GM20431 (cell line): ENCODE results near the gene GINS1.
"Not testable (repeated sequence)": the region's sequence is repeated elsewhere in the genome, so short reads cannot be mapped to it uniquely, and the experiment has no call there.

Experiments used
- in situ Hi-C: fragments of 300-500 bp; cut with MseI, MboI; formaldehyde crosslinking; loops from one replicate; pipeline ENCODE4 v1.15.0; 2020; ENCODE audit warnings: low sequenced_read_pairs; ENCODE audit not compliant: unreplicated experiment

The GINS1 gene

GRCh38 chr20:25389401-25389857, 18.0 kb upstream of the GINS1 start:
- in situ Hi-C loops = no loop called here

DNA sequence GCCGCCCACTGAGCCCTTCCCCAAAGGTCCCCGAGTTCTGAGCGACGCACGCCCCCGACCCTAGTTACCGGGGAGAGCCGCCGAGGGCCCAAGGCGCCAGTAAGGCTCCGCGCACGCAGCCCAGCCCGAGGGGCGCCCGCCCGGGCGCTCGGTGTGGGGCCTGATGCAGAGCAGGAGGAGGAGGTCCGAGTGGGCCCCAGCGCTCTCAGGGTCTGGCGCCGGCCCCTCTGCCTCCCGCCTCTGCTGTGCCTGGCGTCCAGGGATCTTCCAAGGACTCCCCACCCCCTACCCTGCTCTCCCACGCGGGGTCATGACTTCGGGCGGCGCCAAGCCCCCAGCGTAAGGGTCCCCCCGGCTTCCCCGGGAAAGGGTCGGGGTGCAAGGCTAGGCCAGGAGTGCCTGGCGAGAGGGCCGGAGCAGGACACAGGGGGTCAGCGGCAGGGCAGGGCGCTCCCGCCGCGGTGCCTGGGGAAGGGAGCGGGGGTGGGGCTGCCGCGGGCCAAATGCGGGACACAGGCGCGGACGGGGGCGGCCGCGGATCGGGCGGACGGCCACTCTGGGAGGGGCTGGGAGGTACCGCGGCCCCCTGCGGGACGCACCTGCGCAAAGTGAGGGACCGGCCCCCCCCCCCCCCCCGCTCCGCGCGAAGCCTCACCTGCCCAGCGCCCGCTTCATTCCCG, 17.5 kb upstream of the GINS1 start:
- in situ Hi-C loops = loop anchor here (10.0 kb wide), 1 partner anchor 85 kb away; no protein-coding TSS in a partner anchor

- in situ Hi-C loops = loop anchor here (10.0 kb wide), 1 partner anchor 86 kb away; no protein-coding TSS in a partner anchor
These were observed 16.6 kb upstream of the GINS1 start, which contains the start of gene ABHD12 for GRCh38 chr20:25390538-25391528. TSS of gene ABHD12 (minus strand) at chr20:25390835. CDS start at chr20:25390703, 132 bp downstream.

DNA sequence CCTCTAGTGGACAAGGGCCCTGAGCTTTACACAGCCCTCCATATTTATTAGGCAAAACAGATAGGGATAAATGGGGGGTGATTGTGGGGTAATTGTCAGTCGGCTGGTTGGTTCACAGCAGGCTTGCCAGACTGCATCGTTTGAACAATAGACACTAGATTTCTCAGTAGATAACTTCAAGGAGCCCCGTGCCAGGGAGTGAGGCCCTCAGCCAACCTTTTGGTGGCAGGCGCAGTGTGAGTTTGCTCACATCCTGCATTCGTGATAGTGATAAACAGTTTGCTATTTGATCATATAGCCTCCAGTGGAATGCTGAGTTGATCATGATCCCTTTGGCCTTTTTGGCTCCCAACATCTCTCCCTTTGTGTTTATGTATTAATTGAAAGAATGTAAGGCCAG, 13.2 kb upstream of the GINS1 start:
- in situ Hi-C loops = loop anchor here (10.0 kb wide), 1 partner anchor 89 kb away; no protein-coding TSS in a partner anchor

GRCh38 chr20:25394996-25395395, 12.5 kb upstream of the GINS1 start:
- in situ Hi-C loops = loop anchor here (10.0 kb wide), 1 partner anchor 90 kb away; no protein-coding TSS in a partner anchor

GRCh38 chr20:25397096-25397495, 10.4 kb upstream of the GINS1 start:
- in situ Hi-C loops = loop anchor here (10.0 kb wide), 1 partner anchor 92 kb away; no protein-coding TSS in a partner anchor

- in situ Hi-C loops = loop anchor here (10.0 kb wide), 1 partner anchor 93 kb away; no protein-coding TSS in a partner anchor
These were observed 9.7 kb upstream of the GINS1 start for GRCh38 chr20:25397821-25398220.

DNA sequence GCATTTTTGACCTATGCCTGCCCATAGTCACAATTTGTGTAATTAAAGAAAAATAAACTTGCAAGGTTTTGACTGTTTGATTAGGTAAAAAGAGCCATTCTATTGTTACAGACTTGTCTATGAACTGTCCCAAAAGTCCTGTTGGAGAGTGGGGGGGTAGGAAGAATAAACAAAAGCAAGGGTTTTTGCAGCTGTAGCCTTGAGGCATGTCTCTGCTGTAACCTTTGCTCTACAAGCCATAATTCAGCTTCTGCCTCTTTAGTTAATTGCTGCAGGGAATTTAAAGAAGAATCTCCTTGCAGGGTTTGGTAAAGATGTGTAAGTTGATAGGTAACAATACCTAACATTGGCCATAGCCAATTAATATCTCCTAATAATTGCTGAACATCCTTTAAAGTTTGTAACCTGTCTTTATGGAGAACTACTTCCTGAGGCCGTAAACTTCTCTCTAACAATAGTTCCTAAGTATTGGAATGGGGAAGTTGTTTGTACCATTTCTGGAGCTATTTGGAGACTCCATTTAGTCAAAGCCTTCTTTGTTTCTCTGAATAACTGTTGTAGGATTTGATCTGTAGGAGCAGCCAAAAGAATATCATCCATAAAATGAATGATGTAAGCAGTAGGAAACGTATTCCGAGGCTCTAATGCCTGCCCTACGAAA, 9.0 kb upstream of the GINS1 start:
- in situ Hi-C loops = loop anchor here (10.0 kb wide), 1 partner anchor 94 kb away; no protein-coding TSS in a partner anchor

- in situ Hi-C loops = loop anchor here (10.0 kb wide), 1 partner anchor 94 kb away; no protein-coding TSS in a partner anchor
These were observed 8.4 kb upstream of the GINS1 start for GRCh38 chr20:25399037-25399430.

GRCh38 chr20:25400291-25400732, 7.2 kb upstream of the GINS1 start:
- in situ Hi-C loops = not testable (repeated sequence)

DNA sequence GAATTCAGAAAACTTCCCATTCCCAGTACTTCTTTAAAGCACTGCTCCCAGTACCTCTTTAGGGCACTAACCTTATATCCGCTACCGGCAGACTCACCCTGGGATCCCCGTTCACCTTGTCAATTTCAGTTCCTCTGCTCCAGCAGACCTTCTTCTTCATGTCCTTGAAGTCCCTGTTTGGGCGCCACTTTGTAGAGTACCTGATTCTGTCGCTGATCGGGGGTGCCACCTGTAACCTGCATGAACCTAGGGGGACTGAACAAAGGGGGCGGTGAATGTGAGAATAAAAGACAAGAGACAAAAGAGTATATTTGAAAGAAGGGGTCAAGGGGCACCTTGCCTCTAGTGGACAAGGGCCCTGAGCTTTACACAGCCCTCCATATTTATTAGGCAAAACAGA, 4.9 kb upstream of the GINS1 start:
- in situ Hi-C loops = no loop called here

DNA sequence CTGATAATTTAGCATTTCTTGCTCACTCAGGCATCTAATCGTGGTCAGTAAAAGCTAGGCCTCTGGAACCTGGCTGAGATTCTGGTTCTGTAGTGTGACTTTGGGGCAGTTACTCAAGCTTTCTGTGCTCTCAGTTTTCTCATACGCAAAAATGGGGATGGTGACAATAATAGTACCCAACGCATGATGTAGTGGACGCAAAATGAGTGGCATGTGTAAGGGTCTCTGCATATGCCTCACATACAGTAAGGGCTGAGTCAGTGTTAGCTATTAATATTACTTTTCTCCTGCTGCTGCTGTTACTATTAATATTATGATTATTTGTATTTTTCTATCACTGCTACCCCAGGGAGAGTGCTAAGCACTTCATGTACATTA, 686 bp downstream of the GINS1 start:
- in situ Hi-C loops = no loop called here

DNA sequence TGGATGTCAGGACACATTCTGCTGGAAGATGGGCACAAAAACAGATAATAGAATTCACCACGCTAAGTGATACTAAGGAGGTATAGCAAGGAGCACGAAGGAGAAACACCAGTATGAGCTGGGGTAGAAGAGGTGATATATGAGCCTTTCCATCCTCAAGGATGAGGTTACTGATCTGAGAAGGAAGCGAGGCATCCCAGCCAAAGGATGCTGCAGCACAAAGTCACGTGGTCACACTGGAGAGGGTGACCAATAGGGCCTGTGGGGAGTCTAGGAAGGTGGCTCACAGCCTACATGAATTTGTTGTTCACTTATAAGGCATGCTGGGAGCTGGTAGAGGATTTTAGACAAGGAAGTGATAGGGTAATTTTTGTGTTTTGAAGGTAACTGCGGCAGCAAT, 1.4 kb downstream of the GINS1 start:
- in situ Hi-C loops = no loop called here

DNA sequence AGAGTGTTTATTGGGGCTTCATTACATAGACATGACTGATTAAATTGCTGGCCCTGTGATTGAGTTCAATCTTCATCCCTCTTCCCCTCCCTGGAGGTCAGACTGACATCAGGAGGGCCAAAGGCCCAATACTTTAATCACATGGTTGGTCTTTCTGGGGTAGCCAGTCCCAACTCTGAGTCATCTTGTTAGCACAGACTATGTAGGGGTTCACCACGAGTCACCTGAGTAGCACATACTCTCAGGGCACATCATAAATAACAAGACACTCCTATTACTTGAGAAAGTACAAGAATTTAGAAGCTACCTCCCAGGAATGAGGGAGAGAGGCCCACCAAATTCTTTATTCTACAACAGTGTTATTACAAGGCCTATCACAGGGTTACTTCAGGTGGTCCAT, 11.3 kb downstream of the GINS1 start:
- in situ Hi-C loops = no loop called here

DNA sequence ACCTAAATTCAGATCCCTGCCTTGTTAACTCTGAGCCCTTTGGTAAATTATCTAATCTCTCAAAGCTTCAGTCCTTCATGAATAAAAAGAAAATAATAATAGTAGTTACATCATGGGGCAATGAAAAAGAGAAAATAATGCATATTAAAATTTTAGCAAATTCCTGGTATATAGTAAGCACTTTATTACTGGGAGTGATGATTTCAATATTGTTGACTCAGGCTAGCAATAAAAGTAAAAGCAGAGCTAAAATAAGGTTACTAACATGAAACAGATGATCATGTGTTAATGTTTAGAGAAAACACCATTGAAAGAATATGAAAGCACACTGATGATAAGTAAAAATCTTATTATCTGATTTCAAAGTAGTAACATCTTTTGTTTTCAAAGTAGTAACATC, 13.6 kb downstream of the GINS1 start:
- in situ Hi-C loops = no loop called here

DNA sequence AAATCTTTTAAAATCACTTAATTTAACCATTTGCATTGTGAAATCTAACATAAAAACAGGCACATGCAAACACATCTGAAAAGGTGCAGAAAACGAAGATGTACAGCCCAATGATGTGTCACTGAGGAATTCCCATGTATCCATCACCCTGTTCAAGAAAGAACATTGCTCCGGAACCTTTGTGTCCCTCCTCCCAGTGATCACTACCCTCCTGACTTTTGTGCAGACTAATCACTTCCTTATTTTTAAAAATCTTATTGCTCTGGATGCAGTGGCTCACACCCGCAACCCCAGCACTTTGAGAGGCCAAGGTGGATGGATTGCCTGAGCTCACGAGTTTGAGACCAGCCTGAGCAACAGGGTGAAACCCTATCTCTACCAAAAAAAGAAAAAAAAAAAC, 14.6 kb downstream of the GINS1 start:
- in situ Hi-C loops = no loop called here

- in situ Hi-C loops = no loop called here
These were observed 17.1 kb downstream of the GINS1 start for GRCh38 chr20:25424536-25424935.

GRCh38 chr20:25437153-25437581, 29.7 kb downstream of the GINS1 start:
- in situ Hi-C loops = no loop called here

DNA sequence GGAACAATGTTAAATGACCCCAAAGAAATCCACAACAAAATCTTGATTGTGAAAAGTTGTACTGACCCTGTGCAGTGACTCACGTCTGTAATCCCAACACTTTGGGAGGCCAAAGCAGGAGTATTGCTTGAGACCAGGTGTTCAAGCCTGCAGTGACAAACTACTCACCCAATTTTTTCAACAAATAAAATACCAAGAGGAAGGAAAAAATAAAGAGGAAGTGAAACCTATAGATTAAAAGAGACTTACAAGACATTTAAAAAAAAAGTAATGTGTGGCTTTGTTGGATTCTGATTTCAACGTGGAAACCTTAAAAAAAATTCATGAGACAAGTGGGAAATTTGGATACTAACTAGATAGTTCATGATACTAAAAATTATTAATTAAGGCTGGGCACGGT, 31.9 kb downstream of the GINS1 start:
- in situ Hi-C loops = no loop called here

DNA sequence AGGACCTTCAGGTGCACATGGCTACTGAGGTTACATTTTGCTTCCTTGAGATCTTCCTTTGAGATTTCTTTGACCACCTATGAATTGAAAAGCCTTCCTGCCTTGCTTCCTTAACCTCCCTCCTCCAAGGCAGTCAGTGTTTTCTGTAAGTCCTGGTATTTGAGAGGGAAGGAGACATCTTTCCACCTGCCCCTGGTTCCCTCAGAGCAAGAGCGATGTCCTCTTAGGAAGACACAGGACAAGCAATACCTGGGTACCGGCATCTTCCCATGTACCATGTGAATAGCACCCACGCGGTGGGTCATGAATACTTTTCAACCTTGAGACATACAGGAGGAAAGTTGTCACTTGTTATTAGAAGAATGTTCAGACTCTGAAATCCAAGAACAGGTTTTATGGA, 37.1 kb downstream of the GINS1 start:
- in situ Hi-C loops = no loop called here
